ENCODE data around the gene TMEM150A.

The TMEM150A gene, protein sequence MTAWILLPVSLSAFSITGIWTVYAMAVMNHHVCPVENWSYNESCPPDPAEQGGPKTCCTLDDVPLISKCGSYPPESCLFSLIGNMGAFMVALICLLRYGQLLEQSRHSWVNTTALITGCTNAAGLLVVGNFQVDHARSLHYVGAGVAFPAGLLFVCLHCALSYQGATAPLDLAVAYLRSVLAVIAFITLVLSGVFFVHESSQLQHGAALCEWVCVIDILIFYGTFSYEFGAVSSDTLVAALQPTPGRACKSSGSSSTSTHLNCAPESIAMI

DNA sequence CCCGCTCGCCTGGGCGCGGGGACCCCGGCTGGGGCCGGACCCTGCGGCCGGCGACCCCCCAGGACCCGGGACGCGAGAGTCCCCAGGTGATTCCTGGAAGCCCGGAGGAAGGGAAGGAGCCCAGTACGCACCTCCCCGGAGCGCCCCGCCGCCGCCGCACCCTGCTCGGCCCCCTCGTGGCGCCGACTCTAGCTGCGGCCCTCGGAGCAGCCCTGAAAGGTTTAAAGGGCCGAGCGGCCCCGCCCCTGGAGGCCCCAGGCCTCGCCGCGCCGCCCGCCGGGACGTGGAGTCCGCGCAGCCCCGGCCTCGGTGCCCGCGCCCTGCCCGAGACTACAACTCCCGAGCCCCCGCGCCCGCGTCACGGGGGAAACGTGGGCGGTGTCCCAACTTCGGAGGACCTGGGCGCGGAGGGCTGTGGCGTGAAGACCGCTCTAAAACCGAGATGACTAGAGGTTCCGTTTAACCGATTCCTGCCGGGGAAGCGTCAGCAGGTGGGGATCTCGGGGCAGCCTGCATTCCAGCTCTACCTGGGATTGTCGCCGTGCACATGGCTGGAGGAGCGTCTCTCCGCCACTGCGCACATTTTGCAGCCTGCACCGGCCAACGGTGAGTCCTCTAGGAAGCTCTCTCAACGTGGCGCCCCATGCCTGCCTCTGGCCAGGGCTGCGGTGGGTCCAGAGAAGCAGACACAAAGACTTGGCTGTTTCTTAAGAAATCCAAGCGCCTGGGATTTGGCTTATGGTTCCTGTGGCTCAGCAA, at the start of gene TMEM150A:
Gene TMEM150A, minus strand, starts transcription at position 223 of the 759 bp plus-strand sequence. CDS start 750 bp downstream, outside the sequence.
- TF ChIP-seq, protein P1, sequence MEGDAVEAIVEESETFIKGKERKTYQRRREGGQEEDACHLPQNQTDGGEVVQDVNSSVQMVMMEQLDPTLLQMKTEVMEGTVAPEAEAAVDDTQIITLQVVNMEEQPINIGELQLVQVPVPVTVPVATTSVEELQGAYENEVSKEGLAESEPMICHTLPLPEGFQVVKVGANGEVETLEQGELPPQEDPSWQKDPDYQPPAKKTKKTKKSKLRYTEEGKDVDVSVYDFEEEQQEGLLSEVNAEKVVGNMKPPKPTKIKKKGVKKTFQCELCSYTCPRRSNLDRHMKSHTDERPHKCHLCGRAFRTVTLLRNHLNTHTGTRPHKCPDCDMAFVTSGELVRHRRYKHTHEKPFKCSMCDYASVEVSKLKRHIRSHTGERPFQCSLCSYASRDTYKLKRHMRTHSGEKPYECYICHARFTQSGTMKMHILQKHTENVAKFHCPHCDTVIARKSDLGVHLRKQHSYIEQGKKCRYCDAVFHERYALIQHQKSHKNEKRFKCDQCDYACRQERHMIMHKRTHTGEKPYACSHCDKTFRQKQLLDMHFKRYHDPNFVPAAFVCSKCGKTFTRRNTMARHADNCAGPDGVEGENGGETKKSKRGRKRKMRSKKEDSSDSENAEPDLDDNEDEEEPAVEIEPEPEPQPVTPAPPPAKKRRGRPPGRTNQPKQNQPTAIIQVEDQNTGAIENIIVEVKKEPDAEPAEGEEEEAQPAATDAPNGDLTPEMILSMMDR (IDR thresholded peaks at IDR 0.05; ENCODE audit: borderline replicate concordance, control extremely low read depth, extremely low read depth, insufficient read depth, missing control alignments), result peak; percentile 41
- peak; percentile 95 for DNase-seq (ENCODE audit: low spot score)
- in situ Hi-C loops (cut with MboI; ENCODE audit: low sequenced_read_pairs, unreplicated experiment), result no loop called here

DNA sequence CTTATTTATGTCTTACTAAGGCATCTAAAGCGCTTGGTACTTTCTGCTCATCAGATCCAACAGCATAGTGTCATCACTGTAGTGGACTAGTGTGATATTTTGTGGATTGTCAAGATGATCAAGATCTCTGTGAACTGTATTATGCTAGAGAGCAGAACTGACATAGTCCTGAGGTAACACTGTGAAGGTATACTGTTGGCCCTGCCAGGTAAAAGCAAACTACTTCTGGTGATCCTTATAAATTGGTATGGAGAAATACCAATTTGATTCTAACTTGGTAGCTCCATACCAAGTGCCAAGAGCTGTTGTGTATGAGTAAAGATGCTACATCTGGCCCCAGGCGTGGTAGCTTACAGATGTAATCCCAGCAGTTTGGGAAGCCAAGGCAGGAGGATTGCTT, 49.6 kb upstream of the TMEM150A start:
- TF ChIP-seq, protein P1 (IDR thresholded peaks at IDR 0.05; ENCODE audit: borderline replicate concordance, control extremely low read depth, extremely low read depth, insufficient read depth, missing control alignments), result no peak
- in situ Hi-C loops (cut with MboI; ENCODE audit: low sequenced_read_pairs, unreplicated experiment), result no loop called here
- no peak for DNase-seq (ENCODE audit: low spot score)

DNA sequence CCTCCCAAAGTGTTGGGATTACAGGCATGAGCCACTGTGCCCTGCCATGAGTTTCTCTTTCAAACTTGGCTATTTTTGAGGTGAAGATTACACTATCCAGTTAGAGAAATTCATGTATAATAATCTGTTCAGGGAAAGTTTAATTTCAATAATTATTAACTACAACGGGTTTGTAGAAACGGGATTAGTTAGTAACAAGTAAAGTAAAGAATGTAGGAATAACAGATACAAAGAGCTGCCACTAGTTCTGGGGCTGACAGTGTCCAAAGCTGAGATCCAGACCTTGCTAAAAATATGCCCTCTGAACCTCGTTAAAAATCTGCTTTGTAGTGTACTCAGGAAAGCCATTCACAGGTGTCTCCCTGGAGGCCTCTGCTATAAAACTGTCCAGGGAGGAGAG, 48.6 kb upstream of the TMEM150A start:
- TF ChIP-seq, protein P1 (IDR thresholded peaks at IDR 0.05; ENCODE audit: borderline replicate concordance, control extremely low read depth, extremely low read depth, insufficient read depth, missing control alignments), result no peak
- DNase-seq (ENCODE audit: low spot score), result no peak
- in situ Hi-C loops (cut with MboI; ENCODE audit: low sequenced_read_pairs, unreplicated experiment), result no loop called here

DNA sequence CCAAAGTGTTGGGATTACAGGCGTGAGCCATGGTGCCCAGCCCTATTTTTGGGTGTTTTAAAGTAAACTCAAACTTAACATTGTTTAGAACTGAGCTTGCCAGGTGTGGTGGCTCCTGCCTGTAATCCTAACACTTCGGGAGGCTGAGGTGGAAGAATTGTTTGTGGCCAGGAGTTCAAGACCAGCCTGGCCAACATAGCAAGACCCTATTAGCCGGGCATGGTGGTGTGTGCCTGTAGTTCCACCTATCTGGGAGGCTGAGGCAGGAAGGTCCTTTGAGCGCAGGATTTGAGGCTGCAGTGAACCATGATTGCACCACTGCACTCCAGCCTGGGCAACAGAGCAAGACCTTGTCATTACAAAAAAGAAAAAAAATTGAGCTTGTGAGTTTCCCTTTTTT, 48.0 kb upstream of the TMEM150A start:
- in situ Hi-C loops (cut with MboI; ENCODE audit: low sequenced_read_pairs, unreplicated experiment), result no loop called here
- no peak for DNase-seq (ENCODE audit: low spot score)
- TF ChIP-seq, protein P1 (IDR thresholded peaks at IDR 0.05; ENCODE audit: borderline replicate concordance, control extremely low read depth, extremely low read depth, insufficient read depth, missing control alignments), result no peak

DNA sequence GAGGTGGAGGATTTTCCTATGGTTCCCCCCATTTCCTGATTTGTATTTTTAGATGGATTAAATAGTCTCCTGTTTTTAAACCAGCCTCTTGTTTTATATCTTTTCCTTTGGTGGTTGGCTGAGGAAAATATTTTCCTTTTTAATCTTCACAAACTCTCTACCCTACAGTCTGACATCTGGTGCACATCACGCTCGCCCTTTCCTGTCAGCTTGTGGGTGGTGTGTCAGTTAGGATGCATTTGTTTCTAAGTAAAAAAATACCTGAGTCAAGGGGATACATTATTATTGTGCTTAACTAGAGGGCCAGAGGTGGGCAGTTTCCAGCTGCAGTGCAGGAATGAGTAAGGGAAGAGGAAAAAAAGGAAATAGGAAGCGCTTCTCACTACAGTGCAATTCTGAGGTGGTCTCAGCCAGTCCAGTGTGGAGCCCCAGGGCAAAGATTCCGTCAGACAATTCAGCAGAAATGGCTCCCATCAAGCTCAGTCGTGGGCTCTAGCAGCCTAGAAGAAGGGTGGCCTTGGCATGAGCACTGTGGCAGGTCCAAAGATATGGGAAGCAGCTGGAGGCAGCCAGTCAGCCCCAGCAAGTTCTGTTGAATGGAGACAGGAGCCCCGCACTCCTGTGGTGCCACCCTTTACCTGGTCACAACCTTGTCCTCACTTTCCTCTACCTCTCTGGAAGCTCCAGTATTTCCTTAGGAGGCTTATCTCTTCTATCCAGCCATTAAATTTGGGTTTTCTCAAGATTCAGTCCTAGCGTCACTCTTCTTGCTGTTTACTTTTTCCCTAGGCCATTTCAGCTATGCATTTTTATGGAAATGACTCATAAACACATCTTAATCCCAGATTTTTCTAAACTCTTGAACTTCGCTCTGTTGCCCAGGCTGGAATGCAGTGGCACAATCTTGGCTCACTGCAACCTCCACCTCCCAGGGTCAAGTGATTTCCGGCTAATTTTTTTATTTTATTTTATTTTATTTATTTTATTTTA, 47.0 kb upstream of the TMEM150A start:
- no peak for DNase-seq (ENCODE audit: low spot score)
- in situ Hi-C loops (cut with MboI; ENCODE audit: low sequenced_read_pairs, unreplicated experiment), result no loop called here
- TF ChIP-seq, protein P1 (IDR thresholded peaks at IDR 0.05; ENCODE audit: borderline replicate concordance, control extremely low read depth, extremely low read depth, insufficient read depth, missing control alignments), result no peak

DNA sequence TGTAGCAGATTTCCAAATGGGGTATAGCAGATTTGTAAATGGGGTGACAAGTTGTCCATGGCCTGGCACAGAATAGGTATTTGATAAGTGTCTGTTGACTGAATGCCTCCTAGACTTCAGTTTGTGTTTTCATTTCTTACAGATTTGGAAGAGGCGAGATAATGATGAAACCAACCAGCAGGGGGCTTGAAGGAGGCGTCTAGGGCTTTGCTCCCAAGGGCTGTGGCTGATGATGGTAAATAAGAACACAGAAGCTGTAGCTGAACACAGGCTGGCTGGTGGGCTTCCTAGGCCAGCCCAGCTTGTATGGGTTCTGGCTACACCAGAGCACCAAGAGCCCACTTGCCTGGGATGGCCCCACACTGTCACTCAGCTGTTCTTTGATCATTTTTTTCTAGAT, 46.1 kb upstream of the TMEM150A start:
- no peak for DNase-seq (ENCODE audit: low spot score)
- TF ChIP-seq, protein P1 (IDR thresholded peaks at IDR 0.05; ENCODE audit: borderline replicate concordance, control extremely low read depth, extremely low read depth, insufficient read depth, missing control alignments), result no peak
- in situ Hi-C loops (cut with MboI; ENCODE audit: low sequenced_read_pairs, unreplicated experiment), result no loop called here

Data from GM13976 (cell line).